OCI-LY7 (cell line): ENCODE results near the gene MYZAP.

Experiments used
- CTCF ChIP-seq: fragments of 200-600 bp; sonication (generic); conservative IDR thresholded peaks from 2 replicates; pipeline ENCODE4 v1.5.1; 2014; ENCODE audit warnings: mild to moderate bottlenecking, antibody characterized with exemption, low read length, moderate library complexity, mixed read lengths
- EZH2phosphoT487 ChIP-seq: fragments of 200-600 bp; sonication (generic); IDR thresholded peaks from 2 replicates; pipeline ENCODE4 v1.6.1; 2018; ENCODE audit warnings: low read depth, borderline replicate concordance, mild to moderate bottlenecking, mixed run types, antibody characterized with exemption, low read length, moderate library complexity, mixed read lengths

DNA sequence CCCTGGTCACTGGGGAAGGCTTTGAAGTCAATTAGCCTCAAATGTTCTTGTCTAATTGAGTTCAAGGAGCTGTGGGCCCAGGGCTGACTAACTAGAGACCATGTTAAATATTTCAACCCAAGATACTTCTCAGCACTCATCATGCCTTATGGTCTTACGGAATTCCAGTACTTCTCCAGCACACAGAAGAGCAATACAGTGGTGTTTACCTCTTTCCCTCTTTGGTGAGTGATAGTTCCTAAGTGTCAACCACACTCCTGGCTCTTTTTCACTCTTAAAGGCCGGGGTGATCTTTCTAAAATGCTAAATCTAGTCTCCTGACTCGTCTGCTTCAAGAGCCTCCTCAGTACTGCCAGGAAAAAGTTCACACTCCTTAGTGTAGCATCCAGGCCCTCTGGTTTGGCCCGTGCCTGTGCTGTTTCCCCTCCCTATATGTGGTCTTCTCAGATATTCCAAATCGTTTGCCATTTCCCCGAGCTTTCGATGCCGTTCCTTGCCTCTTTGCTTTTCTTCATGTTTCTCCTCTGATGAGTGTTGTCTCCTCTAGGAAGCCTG is 4.7 kb downstream of the MYZAP start:
- no peak for TF ChIP-seq CTCF
- TF ChIP-seq EZH2phosphoT487: no peak
